Stimulated activated CD4-positive, alpha-beta T cell treated with anti-CD3 and anti-CD28 coated beads, TNF-alpha, amount 100 ng/mL, for 48 hours (primary cell): Measurements from ENCODE around the gene MACF1.
"Not testable (repeated sequence)": the region's sequence is repeated elsewhere in the genome, so short reads cannot be mapped to it uniquely, and the experiment has no call there.

Experiments
- DNase-seq, 3 donors: peaks; one replicate each; pipeline ENCODE4 v3.0.0-alpha.2; 2020; ENCODE audit warnings: low read depth in 3 of 3

MACF1 gene

GRCh38 chr1:39413902-39414528 is 209.5 kb downstream of the MACF1 start:
- no peak for DNase-seq

- no peak for DNase-seq
Observed at GRCh38 chr1:39415553-39415952, 211.1 kb downstream of the MACF1 start.

GRCh38 chr1:39416609-39417008 is 212.1 kb downstream of the MACF1 start:
- DNase-seq, result no peak

- DNase-seq, result no peak
Observed at GRCh38 chr1:39418236-39418635, 213.7 kb downstream of the MACF1 start.

GRCh38 chr1:39420493-39420892 is 216.0 kb downstream of the MACF1 start:
- no peak for DNase-seq

- DNase-seq, result no peak
Observed at GRCh38 chr1:39422614-39423013, 218.1 kb downstream of the MACF1 start.

- no peak for DNase-seq
Observed at GRCh38 chr1:39425151-39425550, 220.7 kb downstream of the MACF1 start.

- no peak for DNase-seq
Observed at GRCh38 chr1:39425634-39426033, 221.1 kb downstream of the MACF1 start.

GRCh38 chr1:39426346-39426745 is 221.9 kb downstream of the MACF1 start:
- no peak for DNase-seq

GRCh38 chr1:39427374-39427773 is 222.9 kb downstream of the MACF1 start:
- DNase-seq, result no peak

GRCh38 chr1:39427912-39428311 is 223.4 kb downstream of the MACF1 start:
- no peak for DNase-seq

- no peak for DNase-seq
Observed at GRCh38 chr1:39431927-39432326, 227.4 kb downstream of the MACF1 start.

GRCh38 chr1:39434797-39435395 is 230.4 kb downstream of the MACF1 start:
- no peak for DNase-seq

GRCh38 chr1:39435597-39435996 is 231.1 kb downstream of the MACF1 start:
- no peak for DNase-seq

- DNase-seq, result no peak
Observed at GRCh38 chr1:39436842-39437241, 232.3 kb downstream of the MACF1 start.

GRCh38 chr1:39438042-39438441 is 233.5 kb downstream of the MACF1 start:
- DNase-seq, result no peak

GRCh38 chr1:39440856-39441255 is 236.4 kb downstream of the MACF1 start:
- DNase-seq, result no peak

- no peak for DNase-seq
Observed at GRCh38 chr1:39441797-39442196, 237.3 kb downstream of the MACF1 start.

GRCh38 chr1:39445573-39445972 is 241.1 kb downstream of the MACF1 start:
- DNase-seq, result no peak

GRCh38 chr1:39446986-39447567 is 242.6 kb downstream of the MACF1 start:
- DNase-seq, result no peak

- not testable (repeated sequence) for DNase-seq
Observed at GRCh38 chr1:39450041-39450440, 245.5 kb downstream of the MACF1 start.

GRCh38 chr1:39450956-39451606 is 246.6 kb downstream of the MACF1 start:
- no peak for DNase-seq

GRCh38 chr1:39452081-39452480 is 247.6 kb downstream of the MACF1 start:
- DNase-seq, result no peak
